ENCODE data around the gene KAZN.

GRCh38 chr1:14629363-14630014 lies 31.0 kb downstream of the KAZN start:
- no peak for TF ChIP-seq CTCF (IDR thresholded peaks at IDR 0.05 in 8 of 11, conservative IDR thresholded peaks at IDR 0.05 in 3 of 11)
- TF ChIP-seq POLR2AphosphoS5 (IDR thresholded peaks at IDR 0.05), result no peak
